IgD-negative memory B cell (primary cell): Measurements from ENCODE around the gene DOK7. TPM values are rescaled to one million over a fixed set of nuclear protein-coding genes. Genes with fewer than 3 reads are reported as not detected.

Experiments
- H3K27ac Mint-ChIP-seq, 3 donors: one replicate each; pipeline ENCODE4 v1.8.0; 2020 to 2022; ENCODE audit warnings: mild to moderate bottlenecking in 3 of 3, mixed read lengths in 3 of 3, moderate library complexity in 1 of 3
- H3K27me3 Mint-ChIP-seq: one replicate; pipeline ENCODE4 v1.8.0; 2021; ENCODE audit warnings: mixed read lengths
- H3K36me3 Mint-ChIP-seq: one replicate; pipeline ENCODE4 v1.8.0; 2020; ENCODE audit warnings: mild to moderate bottlenecking, mixed read lengths
- H3K4me1 Mint-ChIP-seq, 3 donors: one replicate each; pipeline ENCODE4 v1.8.0; 2020 to 2022; ENCODE audit warnings: mixed read lengths in 3 of 3, mild to moderate bottlenecking in 1 of 3
- H3K4me3 Mint-ChIP-seq, 4 donors: one replicate each; pipeline ENCODE4 v1.8.0; 2020 to 2022; ENCODE audit warnings: mild to moderate bottlenecking in 4 of 4, mixed read lengths in 4 of 4, moderate library complexity in 3 of 4
- H3K9me3 Mint-ChIP-seq, 3 donors: one replicate each; pipeline ENCODE4 v1.8.0; 2020 to 2021; ENCODE audit warnings: mixed read lengths in 3 of 3, mild to moderate bottlenecking in 1 of 3
- polyA plus RNA-seq: library from polyadenylated mRNA; unstranded; fragments of 300-500 nt; fragmentation: Illumina TruSeq; gene quantifications from one replicate; pipeline ENCODE4 v1.2.3, GENCODE V29; 2021

The DOK7 gene
- polyA plus RNA-seq, 1 donor from 2014 or later = 25.2 TPM

DNA sequence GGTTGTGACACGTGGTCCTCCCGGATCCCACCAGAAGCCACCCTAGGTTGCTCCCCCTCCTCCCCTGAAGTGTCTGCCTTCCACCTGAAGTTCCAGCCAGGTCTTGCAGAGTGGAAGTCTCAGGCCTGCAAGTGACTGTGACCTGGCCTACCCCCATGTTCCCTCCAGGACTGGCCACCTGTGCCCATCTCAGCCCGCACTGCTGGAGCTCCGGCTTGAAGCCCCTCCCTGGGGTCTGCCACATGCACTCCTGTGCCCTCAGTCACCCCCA lies 27.5 kb upstream of the DOK7 start:
- no peak overlapping the region for H3K27ac Mint-ChIP-seq
- H3K27me3 Mint-ChIP-seq = no peaks in the 10 kb centered on the region
- H3K4me1 Mint-ChIP-seq = peaks cover 0 to 2% (median 0%) of the 10 kb centered on the region in 3 donors
- peaks cover 3% of the 10 kb centered on the region for H3K36me3 Mint-ChIP-seq
- H3K9me3 Mint-ChIP-seq = no peaks in the 10 kb centered on the region
- H3K4me3 Mint-ChIP-seq = no peak overlapping the region

DNA sequence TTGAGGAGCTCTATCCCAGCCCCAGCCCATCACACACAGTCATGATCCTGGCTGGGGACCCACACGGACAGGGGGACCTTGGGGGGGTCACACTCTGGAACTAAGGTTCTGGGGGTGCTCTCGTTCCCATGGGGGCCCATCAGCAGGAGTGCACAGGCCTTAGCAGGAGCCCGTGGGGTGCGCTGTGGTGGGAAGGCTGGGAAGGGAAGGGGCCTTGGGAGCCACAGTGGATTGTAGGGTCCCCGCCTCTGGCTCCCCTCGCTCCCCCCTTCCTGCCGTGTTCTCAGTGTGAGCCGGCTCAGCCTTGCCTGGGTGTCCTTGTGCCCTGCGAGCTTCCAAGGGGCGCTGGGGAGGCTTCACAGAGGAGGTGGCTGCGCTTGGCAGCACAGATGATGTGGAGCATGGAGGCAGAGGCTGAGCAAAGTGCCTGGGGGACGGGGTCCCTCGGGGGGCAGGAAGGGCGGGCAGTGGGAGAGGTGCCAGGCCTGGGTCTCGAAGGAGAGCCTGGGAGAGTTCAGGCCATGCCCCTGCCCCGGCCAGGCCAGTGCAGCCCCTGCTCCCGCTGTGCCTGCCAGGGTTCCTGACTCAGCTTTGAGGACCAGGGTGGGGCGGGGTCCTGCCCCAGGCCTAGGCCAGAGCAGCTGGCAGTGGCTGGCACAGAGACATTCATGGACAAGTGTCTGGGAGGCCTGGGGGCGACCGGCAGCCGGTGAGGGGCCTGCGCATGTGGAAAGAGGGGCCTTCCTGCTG lies 26.9 kb upstream of the DOK7 start:
- Mint-ChIP-seq H3K27ac (no peak overlapping the region), H3K36me3 (peaks cover 3% of the 10 kb centered on the region), H3K9me3 (no peaks in the 10 kb centered on the region), H3K27me3 (no peaks in the 10 kb centered on the region), H3K4me3 (no peak overlapping the region), H3K4me1 (peaks cover 0 to 2% (median 0%) of the 10 kb centered on the region in 3 donors)

DNA sequence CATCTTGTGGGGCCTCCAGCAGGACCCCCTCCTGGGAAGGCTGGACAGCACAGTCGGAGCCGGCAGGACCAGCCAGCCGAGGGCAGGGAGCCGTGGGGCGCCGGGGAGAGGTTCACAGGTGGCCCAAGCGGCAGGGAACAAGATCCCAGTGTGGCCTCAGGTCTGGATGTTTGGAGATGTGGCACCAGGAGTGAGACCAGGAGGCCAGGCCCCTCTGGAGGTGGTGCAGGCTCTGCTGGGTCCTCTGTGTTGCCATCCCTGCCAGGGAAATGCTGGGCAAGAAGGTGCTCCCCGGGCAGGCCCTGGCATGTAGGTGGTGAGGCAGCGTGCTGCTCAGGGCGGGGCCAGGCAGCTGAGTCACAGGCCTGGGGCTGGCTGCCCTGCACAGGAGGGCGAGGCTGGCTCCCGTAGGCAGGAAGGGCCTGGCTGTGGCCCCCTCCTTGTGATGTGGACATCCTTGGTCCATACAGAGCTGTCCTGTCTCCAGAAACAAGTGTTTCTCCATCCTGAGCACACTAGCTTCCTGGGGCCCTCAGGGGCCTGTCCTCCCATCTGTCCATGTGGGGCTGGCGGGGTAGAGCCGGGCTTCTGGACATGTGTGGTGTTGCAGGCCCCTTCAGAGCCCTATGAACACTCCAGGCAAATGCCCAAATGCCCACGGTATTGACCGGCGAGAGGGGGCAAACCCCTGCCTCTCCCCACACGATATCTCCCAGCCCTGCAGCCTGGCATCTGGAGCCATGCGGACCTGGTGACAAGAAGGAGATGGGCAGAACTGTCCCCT lies 26.1 kb upstream of the DOK7 start:
- H3K4me3 Mint-ChIP-seq = no peak overlapping the region
- peaks cover 0 to under 1% (median 0%) of the 10 kb centered on the region in 3 donors for H3K4me1 Mint-ChIP-seq
- H3K36me3 Mint-ChIP-seq = peaks cover 2% of the 10 kb centered on the region
- H3K27ac Mint-ChIP-seq = no peak overlapping the region
- H3K27me3 Mint-ChIP-seq = no peaks in the 10 kb centered on the region
- H3K9me3 Mint-ChIP-seq = no peaks in the 10 kb centered on the region

DNA sequence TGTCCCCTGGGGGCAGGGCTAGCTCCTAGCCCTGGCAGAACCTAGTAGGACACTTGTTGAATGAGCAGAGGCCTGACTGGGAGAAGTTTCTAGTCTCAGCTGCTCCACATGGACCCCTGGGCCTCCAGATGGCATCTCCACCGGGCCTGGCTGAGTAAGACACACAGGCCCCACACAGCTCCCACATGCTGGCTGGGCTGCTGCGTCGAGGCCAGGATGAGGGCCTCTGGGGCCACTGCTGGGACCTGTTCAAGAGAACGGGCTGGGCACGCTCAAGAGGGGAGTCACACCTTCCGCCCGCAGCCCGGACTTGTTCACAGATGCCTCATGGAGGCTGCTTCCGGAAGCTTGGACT lies 25.5 kb upstream of the DOK7 start:
- no peaks in the 10 kb centered on the region for H3K27me3 Mint-ChIP-seq
- peaks cover 2% of the 10 kb centered on the region for H3K36me3 Mint-ChIP-seq
- H3K9me3 Mint-ChIP-seq = no peaks in the 10 kb centered on the region
- H3K4me3 Mint-ChIP-seq = no peak overlapping the region
- no peaks in the 10 kb centered on the region for H3K4me1 Mint-ChIP-seq
- no peak overlapping the region for H3K27ac Mint-ChIP-seq

DNA sequence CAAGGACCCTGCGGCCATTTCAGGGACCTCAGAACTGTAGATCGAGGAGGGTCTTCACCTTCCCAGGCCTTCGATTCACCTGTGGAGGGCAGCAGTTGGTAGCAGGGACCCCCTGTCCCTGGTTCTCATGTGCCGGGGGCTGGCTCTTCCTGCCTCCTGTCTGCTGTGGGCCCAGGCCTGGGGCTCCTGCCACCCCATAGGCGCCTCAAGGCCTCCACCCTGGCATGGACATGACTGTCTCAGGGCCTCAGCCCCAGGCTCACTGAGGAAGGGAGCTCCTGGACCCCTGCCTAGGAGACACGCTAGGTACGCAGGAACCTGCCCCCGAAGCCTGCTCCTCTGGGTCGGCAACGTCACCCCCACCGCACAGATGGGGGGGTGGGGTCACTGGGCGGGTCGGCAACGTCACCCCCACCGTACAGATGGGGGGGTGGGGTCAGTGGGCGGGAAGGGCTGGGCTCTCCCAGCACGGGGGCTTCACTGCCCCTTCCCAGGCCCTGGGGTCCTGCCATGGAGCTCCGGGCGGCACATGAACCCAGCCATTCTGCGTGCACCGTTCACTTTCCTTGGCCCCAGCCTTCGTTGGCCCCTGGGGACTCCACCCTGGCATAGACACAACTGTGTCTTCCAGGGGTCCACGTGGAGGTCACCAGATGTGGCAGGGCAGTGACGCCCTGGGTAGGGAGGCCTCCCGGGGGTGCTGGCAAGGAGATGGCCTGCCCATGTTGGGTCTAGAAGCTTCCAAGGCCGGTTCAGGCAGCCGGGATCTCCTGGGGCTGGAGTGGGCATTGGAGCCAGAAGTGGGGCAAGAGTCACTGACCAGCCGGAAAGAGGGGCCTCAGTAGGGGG lies 24.9 kb upstream of the DOK7 start:
- no peaks in the 10 kb centered on the region for H3K9me3 Mint-ChIP-seq
- H3K27me3 Mint-ChIP-seq = no peaks in the 10 kb centered on the region
- peaks cover 2% of the 10 kb centered on the region for H3K36me3 Mint-ChIP-seq
- H3K27ac Mint-ChIP-seq = no peak overlapping the region
- H3K4me1 Mint-ChIP-seq = no peaks in the 10 kb centered on the region
- no peak overlapping the region for H3K4me3 Mint-ChIP-seq

GRCh38 chr4:3438847-3439180 lies 24.3 kb upstream of the DOK7 start:
- no peak overlapping the region for H3K27ac Mint-ChIP-seq

DNA sequence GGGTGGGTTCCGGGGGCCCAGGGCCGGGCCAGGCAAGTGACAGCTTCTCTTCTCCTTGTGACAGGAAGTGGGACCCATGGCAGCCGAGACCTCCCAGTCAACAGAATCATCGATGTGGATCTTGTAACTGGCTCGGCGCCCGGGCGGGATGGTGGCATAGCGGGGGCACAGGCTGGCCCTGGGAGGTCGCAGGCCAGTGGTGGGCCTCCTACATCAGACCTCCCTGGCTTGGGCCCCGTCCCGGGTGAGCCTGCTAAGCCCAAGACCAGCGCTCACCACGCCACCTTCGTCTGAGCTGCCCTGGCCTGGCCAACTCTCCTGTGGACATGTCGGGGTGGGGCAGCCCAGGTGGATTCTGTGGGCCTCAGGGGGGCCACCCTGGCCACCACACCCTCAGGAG lies 23.7 kb upstream of the DOK7 start:
- Mint-ChIP-seq H3K9me3 (no peaks in the 10 kb centered on the region), H3K4me3 (no peak overlapping the region)

More at GRCh38 chr4:3438847-3439180, 24.3 kb upstream of the DOK7 start:
- Mint-ChIP-seq H3K27me3 (no peaks in the 10 kb centered on the region), H3K9me3 (no peaks in the 10 kb centered on the region), H3K36me3 (peaks cover 2% of the 10 kb centered on the region), H3K4me3 (no peak overlapping the region), H3K4me1 (no peaks in the 10 kb centered on the region)

DNA sequence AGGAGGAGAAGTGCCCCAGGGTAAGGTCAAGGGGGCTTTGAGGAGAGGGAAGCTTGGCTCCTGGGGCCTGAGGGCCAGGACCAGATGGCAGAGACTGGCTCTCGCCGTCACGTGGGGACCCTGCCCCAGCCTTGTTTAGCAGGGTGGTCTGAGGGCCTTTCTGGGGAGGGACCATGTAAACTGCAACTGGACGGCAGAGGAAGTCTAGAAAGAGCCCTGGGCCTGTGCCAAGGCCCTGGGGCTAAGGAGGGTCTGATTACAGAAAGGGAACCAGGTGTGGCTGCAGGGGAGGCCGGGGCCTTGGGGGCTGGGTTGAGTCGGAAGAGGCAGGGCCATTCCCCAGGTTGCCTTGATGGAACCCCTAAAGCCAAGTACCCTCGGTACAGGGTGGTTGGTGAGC lies 23.1 kb upstream of the DOK7 start:
- Mint-ChIP-seq H3K36me3 (no peaks in the 10 kb centered on the region), H3K4me1 (no peaks in the 10 kb centered on the region), H3K4me3 (peak overlapping the region in 1 of 4 donors; percentile 76), H3K27me3 (no peaks in the 10 kb centered on the region), H3K9me3 (no peaks in the 10 kb centered on the region), H3K27ac (no peak overlapping the region)

More for the DNA sequence above, 23.7 kb upstream of the DOK7 start:
- no peak overlapping the region for H3K27ac Mint-ChIP-seq
- no peaks in the 10 kb centered on the region for H3K4me1 Mint-ChIP-seq
- no peaks in the 10 kb centered on the region for H3K27me3 Mint-ChIP-seq
- peaks cover 1% of the 10 kb centered on the region for H3K36me3 Mint-ChIP-seq

- Mint-ChIP-seq H3K9me3 (no peaks in the 10 kb centered on the region), H3K4me1 (no peaks in the 10 kb centered on the region), H3K36me3 (no peaks in the 10 kb centered on the region), H3K27me3 (no peaks in the 10 kb centered on the region), H3K4me3 (no peak overlapping the region), H3K27ac (no peak overlapping the region)
These were observed 22.1 kb upstream of the DOK7 start for GRCh38 chr4:3440979-3441500.

- no peaks in the 10 kb centered on the region for H3K36me3 Mint-ChIP-seq
- H3K9me3 Mint-ChIP-seq = no peaks in the 10 kb centered on the region
- H3K4me1 Mint-ChIP-seq = no peaks in the 10 kb centered on the region
- no peak within 1 kb of the TSS for H3K27ac Mint-ChIP-seq
- no peak within 1 kb of the TSS for H3K4me3 Mint-ChIP-seq
- H3K27me3 Mint-ChIP-seq = no peaks in the 10 kb centered on the region
These were observed 21.3 kb upstream of the DOK7 start, which contains the start of gene HGFAC for GRCh38 chr4:3441501-3442459. Gene HGFAC (plus strand): TSS chr4:3441968. CDS start chr4:3442002, 34 bp downstream.

DNA sequence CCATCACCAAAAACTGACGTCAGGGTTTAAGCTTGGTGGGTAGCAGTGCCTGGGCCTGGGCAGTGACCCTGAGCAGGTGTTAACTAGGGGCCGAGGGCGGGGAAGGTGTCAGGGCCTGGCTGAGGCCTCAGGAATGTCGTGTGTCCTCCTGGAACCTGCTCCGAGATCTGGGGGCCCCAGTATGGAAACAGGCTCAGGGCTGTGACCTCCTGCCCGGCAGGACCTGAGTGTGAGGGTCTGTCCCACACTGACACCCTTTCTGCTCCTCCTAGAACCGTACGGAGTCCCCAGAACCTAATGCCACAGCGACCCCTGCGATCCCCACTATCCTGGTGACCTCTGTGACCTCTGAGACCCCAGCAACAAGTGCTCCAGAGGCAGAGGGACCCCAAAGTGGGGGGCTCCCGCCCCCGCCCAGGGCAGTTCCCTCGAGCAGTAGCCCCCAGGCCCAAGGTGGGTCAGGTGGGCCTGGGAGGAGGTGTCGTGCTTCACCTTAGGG lies 20.6 kb upstream of the DOK7 start:
- no peaks in the 10 kb centered on the region for H3K36me3 Mint-ChIP-seq
- no peak overlapping the region for H3K27ac Mint-ChIP-seq
- H3K9me3 Mint-ChIP-seq = no peaks in the 10 kb centered on the region
- no peaks in the 10 kb centered on the region for H3K4me1 Mint-ChIP-seq
- no peak overlapping the region for H3K4me3 Mint-ChIP-seq
- H3K27me3 Mint-ChIP-seq = no peaks in the 10 kb centered on the region

GRCh38 chr4:3442959-3443749 lies 20.0 kb upstream of the DOK7 start:
- H3K36me3 Mint-ChIP-seq = no peaks in the 10 kb centered on the region
- H3K27me3 Mint-ChIP-seq = no peaks in the 10 kb centered on the region

GRCh38 chr4:3443750-3444309 lies 19.3 kb upstream of the DOK7 start:
- Mint-ChIP-seq H3K9me3 (peaks cover 0 to 1% (median 0%) of the 10 kb centered on the region in 3 donors), H3K27ac (no peak overlapping the region), H3K27me3 (no peaks in the 10 kb centered on the region), H3K4me1 (peaks cover 0 to 2% (median 0%) of the 10 kb centered on the region in 3 donors), H3K36me3 (no peaks in the 10 kb centered on the region), H3K4me3 (no peak overlapping the region)

More at GRCh38 chr4:3442959-3443749, 20.0 kb upstream of the DOK7 start:
- no peak overlapping the region for H3K4me3 Mint-ChIP-seq
- no peak overlapping the region for H3K27ac Mint-ChIP-seq
- H3K4me1 Mint-ChIP-seq = no peaks in the 10 kb centered on the region
- no peaks in the 10 kb centered on the region for H3K9me3 Mint-ChIP-seq
